ENCODE results near the gene TTLL6.
"Not testable (repeated sequence)": the region's sequence is repeated elsewhere in the genome, so short reads cannot be mapped to it uniquely, and the experiment has no call there.

Gene TTLL6

DNA sequence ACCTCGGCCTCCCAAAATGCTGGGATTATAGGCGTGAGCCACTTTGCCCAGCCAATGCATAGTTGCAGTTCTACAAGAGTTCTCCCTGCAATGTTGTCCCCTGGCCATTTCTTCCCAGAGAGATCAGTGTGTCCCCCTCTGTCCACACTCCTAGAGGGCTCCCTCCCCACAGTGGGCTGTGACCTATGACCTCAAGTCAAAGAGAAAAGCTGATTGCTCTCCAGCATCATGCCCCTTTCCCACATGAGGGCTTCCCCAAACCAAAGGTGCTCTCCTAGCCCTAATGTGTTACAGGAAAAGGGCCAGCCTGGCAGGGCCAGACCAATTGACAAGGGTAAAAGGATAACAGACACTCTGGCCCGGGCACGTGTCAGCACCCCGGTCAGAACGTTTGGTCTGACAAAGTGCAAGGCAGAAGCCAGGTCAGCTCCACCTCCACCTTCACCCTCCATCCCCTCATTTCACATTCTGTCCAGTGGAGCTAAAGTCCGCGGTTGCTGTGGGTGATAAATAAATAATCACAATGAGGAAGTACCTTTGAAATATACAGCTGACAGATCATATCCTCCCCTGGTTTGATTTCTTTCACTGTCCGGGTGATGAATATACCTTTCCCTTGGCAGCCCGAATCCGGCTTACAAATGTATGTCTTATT, 17.8 kb downstream of the TTLL6 start:
- in situ Hi-C loops (cut with MboI; ENCODE audit: low sequenced_read_pairs), result no loop called here
- no peaks in the 10 kb centered on the region for H3K4me1 ChIP-seq
- H3K9me3 ChIP-seq, result no peaks in the 10 kb centered on the region

DNA sequence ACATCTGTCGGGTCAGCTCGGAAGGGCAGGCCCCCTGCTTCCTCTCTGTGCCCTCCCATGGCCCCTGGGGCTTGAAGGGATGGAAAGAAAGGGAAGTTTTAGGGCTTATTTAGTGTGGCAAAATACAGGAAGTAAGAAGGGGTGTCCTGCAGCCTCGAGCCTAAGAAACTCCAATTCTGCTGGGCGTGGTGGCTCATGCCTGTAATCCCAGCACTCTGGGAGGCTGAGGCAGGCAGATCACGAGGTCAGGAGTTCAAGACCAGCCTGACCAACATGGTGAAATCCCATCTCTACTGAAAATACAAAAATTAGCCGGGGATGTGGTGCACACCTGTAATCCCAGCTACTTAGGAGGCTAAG, 20.9 kb downstream of the TTLL6 start:
- DNase-seq (ENCODE audit: low spot score in 2 of 2); H3K4me1 ChIP-seq; H3K27me3 ChIP-seq (ENCODE audit: low read depth); H3K36me3 ChIP-seq (replicated peaks); H3K4me3 ChIP-seq; H3K9me3 ChIP-seq; in situ Hi-C loops (cut with MboI; ENCODE audit: low sequenced_read_pairs): not testable (repeated sequence)

More for the DNA sequence above, 17.8 kb downstream of the TTLL6 start:
- DNase-seq (ENCODE audit: low spot score in 2 of 2), result no peak
- H3K36me3 ChIP-seq (replicated peaks), result no peaks in the 10 kb centered on the region
- H3K27me3 ChIP-seq (ENCODE audit: low read depth), result 0 out of 2 replicates have a peak, but pooled peaks cover 3% of the 10 kb centered on the region
- H3K4me3 ChIP-seq, result no peak overlapping the region

DNA sequence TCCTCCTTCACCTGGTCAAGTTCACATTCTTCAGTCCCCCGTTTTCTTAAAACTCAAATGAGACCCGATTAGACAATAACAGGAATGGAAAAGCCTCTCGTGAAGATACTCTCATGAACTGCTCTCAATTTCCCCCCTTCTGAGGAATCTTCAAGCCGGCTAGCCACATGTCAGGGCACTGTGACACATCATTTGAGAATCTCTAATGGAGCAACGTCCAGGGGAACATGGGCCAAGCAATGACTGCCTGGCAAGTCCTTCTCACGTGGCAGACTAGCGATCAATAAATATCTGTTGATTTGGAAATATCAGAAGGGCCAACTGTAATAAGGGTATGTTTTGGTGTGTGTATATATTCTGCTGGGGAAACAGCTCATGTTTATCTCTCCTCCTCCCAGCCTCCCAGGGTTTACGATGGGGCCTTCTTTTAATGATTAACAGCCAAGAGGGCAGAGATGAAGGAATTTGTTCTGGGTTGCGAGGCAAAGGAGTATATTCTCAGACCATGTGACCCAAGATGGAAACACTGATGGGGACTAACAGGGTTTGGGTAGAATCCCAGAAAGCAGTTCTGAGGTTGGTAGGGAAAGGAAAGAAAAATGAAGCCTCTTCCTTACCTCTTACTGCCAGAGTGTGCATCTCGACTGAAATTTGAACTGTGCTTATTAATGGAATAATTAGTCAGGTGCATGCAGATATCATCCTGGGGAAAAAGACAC, 21.4 kb downstream of the TTLL6 start:
- Histone ChIP-seq H3K4me1 (no peaks in the 10 kb centered on the region), H3K36me3 (replicated peaks) (no peaks in the 10 kb centered on the region), H3K9me3 (no peaks in the 10 kb centered on the region), H3K4me3 (no peak overlapping the region), H3K27me3 (ENCODE audit: low read depth) (0 out of 2 replicates have a peak, but pooled peaks cover 3% of the 10 kb centered on the region)
- no peak for DNase-seq (ENCODE audit: low spot score in 2 of 2)
- in situ Hi-C loops (cut with MboI; ENCODE audit: low sequenced_read_pairs), result no loop called here

DNA sequence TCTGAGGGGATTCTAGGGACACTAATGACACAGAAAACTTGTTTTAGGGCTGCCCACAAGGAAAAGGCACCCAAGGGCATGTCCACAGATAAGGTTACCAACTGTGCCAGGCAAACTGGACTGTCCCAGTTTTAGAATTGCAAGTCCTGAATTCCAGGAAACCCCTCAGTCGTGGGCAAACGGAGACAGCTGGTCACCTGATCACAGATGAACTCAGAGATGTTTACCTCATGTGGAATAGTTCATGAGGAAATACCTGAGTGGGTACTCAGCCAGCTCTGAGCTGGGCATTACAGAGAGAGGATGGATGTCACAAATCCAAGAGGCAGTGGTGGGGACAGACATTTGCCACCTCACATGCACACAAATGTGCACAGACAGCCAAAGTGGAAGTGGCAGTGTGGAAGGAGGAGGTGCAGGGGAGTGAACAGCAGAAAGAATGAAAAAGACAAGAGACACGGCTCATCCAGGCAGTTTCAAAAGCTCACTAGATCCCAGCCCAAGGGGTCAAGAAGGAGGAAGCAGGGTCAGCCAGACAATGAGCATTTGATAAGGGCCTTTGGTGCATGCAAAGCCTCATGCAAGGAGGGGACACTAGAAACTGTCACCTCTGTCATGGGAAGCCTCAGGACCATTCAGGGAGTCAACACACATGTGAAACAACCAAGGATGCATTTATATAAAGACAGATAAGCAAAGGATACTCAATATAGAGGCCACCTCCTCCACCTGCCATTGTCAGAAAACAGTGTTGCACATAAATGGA, 24.8 kb downstream of the TTLL6 start:
- Histone ChIP-seq H3K4me3 (no peak overlapping the region), H3K9me3 (no peaks in the 10 kb centered on the region), H3K4me1 (no peaks in the 10 kb centered on the region), H3K36me3 (replicated peaks) (no peaks in the 10 kb centered on the region), H3K27me3 (ENCODE audit: low read depth) (no peaks in the 10 kb centered on the region)
- no peak for DNase-seq (ENCODE audit: low spot score in 2 of 2)
- in situ Hi-C loops (cut with MboI; ENCODE audit: low sequenced_read_pairs), result loop anchor here (5.0 kb wide), 1 partner anchor 115 kb away; no protein-coding TSS in a partner anchor

DNA sequence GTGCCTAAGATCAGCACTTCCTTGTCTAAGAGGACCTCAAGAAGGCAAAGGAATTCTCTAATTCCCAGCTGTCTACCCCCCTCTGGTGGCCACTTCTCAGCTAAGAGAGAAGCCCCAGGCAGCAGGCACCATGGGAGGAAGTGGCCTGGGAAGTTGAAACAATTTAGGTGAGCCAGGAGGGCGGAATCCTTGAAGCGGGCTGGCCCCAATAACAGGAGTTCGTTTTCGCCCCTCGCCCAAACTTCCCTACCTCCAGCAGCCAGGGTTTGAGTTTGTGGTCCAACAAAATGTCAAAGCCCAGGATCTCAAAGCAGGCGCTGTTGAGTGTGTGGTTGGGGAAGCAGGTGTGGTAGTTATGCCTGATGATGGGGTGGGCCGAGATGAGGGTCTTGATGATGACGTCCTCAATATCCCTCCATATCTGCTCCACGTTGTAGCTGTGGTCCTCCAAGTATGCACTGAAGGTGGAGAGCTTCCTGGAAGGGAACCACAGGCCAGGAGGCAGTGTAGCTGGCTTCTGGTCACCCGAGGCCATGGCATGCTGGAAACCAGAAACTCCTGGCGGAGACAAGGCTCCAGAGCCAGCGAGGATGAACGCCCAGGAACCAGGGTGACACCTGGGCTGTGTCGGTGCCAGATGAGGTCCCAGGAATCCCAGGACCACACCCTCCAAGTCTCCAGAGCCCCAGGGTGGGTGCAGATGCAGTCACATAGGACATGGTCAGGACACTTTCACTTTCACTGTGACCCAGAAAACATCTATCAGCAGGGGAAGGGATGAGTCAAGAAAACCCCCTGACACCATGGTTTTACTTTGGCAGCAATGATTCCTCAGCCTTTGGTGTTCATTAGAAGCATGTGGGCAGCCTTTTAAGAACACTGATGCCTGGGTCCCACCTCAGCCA, 25.6 kb downstream of the TTLL6 start:
- H3K4me3 ChIP-seq, result no peak overlapping the region
- no peaks in the 10 kb centered on the region for H3K36me3 ChIP-seq (replicated peaks)
- DNase-seq (ENCODE audit: low spot score in 2 of 2), result peak; percentile 79 to 91
- no peaks in the 10 kb centered on the region for H3K27me3 ChIP-seq (ENCODE audit: low read depth)
- no peaks in the 10 kb centered on the region for H3K4me1 ChIP-seq
- no peaks in the 10 kb centered on the region for H3K9me3 ChIP-seq
- in situ Hi-C loops (cut with MboI; ENCODE audit: low sequenced_read_pairs), result loop anchor here (5.0 kb wide), 1 partner anchor 114 kb away; no protein-coding TSS in a partner anchor

DNA sequence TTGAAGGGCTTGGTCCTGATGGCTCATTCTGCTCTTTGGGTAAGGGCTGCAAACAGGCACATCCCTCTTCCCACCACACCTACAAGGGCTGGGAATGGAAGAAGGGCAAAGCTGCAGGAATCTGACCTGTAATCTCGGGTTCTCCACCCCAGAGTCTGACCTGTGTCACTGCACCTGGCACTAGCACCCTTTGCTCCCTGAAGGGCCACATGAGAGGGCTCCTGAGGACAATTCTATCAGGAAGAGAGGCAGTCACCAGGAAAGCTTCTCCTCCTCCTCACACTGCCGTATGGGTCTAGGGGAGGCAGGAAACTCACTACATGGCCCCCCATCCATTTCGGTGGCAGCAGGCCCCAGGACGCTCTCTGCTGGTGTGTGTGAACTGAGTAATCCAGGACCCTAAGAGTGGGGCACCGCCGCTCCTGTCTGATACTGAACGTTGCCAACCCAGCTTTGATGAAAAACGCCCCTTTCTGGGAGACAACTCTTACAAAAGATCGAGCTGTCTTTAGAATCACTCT, 26.4 kb downstream of the TTLL6 start:
- Histone ChIP-seq H3K36me3 (replicated peaks) (no peaks in the 10 kb centered on the region), H3K9me3 (no peaks in the 10 kb centered on the region), H3K27me3 (ENCODE audit: low read depth) (no peaks in the 10 kb centered on the region), H3K4me3 (no peak overlapping the region), H3K4me1 (no peaks in the 10 kb centered on the region)
- in situ Hi-C loops (cut with MboI; ENCODE audit: low sequenced_read_pairs), result loop anchor here (5.0 kb wide), 1 partner anchor 113 kb away; no protein-coding TSS in a partner anchor
- DNase-seq (ENCODE audit: low spot score in 2 of 2), result no peak

DNA sequence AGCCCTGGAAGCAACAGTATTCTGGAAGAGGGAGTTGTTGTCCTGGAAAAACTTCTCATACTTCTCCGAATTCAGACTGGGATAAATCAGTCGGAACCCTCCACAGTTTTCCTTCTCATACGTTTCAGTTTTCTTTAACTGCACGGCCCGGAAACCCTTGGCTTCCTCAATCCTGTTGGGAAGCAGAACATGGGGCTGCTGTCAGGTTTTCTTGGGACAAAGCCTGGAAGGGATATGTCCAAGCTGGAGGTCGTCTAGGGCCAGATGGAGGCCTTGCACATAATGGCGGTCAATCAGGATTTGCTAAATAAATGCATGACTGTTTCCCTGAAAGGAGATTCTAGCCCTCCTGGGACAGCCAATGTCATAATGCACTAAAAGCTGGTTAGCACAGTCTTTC, 29.2 kb downstream of the TTLL6 start:
- Histone ChIP-seq H3K4me3 (no peak overlapping the region), H3K36me3 (replicated peaks) (no peaks in the 10 kb centered on the region), H3K9me3 (no peaks in the 10 kb centered on the region), H3K4me1 (no peaks in the 10 kb centered on the region), H3K27me3 (ENCODE audit: low read depth) (no peaks in the 10 kb centered on the region)
- DNase-seq (ENCODE audit: low spot score in 2 of 2), result no peak
- in situ Hi-C loops (cut with MboI; ENCODE audit: low sequenced_read_pairs), result loop anchor here (5.0 kb wide), 1 partner anchor 61 kb away; the partner anchor contains the start of gene HOXB13

DNA sequence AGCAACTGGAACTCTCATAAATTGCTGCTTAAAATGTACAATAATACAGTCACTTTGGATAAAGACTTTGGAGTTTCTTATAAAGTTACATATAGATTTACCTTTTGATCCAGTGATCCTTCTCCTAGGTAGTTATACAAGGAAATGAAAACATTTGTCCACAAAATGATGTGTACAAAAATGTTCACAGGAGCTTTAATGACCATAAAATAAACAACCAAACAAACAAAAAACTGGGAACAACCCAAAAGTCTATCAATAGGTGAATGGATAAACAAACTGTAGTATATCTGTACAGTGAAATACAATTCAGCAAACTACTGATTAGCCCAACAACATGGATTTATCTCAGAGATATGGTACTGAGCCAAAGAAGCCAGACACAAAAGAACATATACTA, 37.6 kb downstream of the TTLL6 start:
- in situ Hi-C loops (cut with MboI; ENCODE audit: low sequenced_read_pairs), result no loop called here
- peaks cover 5% of the 10 kb centered on the region; the same call in 1 of the 2 replicates for H3K9me3 ChIP-seq
- H3K4me1 ChIP-seq, result no peaks in the 10 kb centered on the region
- no peaks in the 10 kb centered on the region for H3K36me3 ChIP-seq (replicated peaks)
- no peak overlapping the region for H3K4me3 ChIP-seq
- H3K27me3 ChIP-seq (ENCODE audit: low read depth), result 0 out of 2 replicates have a peak, but pooled peaks cover 4% of the 10 kb centered on the region
- no peak for DNase-seq (ENCODE audit: low spot score in 2 of 2)

DNA sequence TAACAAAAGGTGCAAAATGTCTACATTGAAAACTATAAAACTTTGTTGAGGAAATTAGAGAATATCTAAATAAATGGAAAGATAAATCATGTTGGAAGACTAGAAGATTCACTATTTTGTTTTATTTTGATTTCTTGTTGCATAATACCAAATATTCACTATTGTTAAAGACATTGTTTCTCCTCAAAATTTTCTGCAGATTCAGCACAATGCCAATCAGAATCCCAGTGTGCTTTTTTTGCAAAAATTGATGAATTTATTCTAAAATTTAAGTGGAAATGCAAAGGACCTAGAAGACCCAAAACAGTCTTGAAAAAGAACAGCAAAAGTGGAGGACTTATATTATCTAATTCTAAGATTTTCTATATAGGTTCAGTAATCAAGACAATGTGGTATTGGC, 40.4 kb downstream of the TTLL6 start:
- Histone ChIP-seq H3K36me3 (replicated peaks) (no peaks in the 10 kb centered on the region), H3K9me3 (peaks cover 5% of the 10 kb centered on the region; the same call in 1 of the 2 replicates), H3K4me3 (no peak overlapping the region), H3K27me3 (ENCODE audit: low read depth) (0 out of 2 replicates have a peak, but pooled peaks cover 4% of the 10 kb centered on the region), H3K4me1 (no peaks in the 10 kb centered on the region)
- no peak for DNase-seq (ENCODE audit: low spot score in 2 of 2)
- in situ Hi-C loops (cut with MboI; ENCODE audit: low sequenced_read_pairs), result no loop called here

DNA sequence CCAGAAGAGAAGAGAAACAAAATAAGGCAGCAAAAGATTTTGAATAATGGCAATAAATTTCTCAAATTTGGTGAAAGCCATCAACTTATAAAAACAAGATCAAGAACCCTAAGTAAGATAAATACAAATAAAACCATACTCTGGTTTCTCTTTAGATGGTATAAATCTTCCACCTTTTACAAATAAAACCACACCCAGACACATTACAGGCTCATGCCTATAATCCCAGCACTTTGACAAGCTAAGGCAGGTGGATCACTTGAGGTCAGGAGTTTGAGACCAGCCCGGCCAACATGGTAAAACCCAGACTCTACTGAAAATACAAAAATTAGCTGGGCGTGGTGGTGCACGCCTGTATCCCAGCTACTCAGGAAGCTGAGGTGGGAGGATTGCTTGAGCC, 43.8 kb downstream of the TTLL6 start:
- no peaks in the 10 kb centered on the region for H3K27me3 ChIP-seq (ENCODE audit: low read depth)
- no peaks in the 10 kb centered on the region for H3K4me1 ChIP-seq
- in situ Hi-C loops (cut with MboI; ENCODE audit: low sequenced_read_pairs), result no loop called here

DNA sequence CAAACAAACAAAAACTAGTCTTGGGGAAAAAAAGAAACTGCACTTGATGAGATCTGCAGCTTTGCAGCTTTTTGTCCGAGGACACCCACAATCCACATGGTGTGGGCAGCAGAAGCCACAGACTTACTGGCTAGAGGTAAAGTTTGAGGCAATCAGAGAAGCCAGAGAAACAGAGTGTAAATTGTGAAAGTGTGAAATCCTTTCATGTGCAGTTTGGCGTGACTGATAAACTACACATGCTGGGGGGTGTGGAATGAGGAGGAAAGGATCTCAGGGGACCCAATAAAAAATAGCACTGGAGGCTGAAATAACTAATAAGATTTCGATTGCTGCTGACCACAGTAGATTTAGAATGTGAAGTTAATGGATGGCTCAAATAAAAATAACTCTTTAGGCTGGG, 46.1 kb downstream of the TTLL6 start:
- Histone ChIP-seq H3K4me1 (no peaks in the 10 kb centered on the region), H3K4me3 (no peak overlapping the region)

More for the DNA sequence above, 43.8 kb downstream of the TTLL6 start:
- H3K9me3 ChIP-seq, result no peaks in the 10 kb centered on the region
- no peak for DNase-seq (ENCODE audit: low spot score in 2 of 2)
- no peaks in the 10 kb centered on the region for H3K36me3 ChIP-seq (replicated peaks)
- H3K4me3 ChIP-seq, result no peak overlapping the region

DNA sequence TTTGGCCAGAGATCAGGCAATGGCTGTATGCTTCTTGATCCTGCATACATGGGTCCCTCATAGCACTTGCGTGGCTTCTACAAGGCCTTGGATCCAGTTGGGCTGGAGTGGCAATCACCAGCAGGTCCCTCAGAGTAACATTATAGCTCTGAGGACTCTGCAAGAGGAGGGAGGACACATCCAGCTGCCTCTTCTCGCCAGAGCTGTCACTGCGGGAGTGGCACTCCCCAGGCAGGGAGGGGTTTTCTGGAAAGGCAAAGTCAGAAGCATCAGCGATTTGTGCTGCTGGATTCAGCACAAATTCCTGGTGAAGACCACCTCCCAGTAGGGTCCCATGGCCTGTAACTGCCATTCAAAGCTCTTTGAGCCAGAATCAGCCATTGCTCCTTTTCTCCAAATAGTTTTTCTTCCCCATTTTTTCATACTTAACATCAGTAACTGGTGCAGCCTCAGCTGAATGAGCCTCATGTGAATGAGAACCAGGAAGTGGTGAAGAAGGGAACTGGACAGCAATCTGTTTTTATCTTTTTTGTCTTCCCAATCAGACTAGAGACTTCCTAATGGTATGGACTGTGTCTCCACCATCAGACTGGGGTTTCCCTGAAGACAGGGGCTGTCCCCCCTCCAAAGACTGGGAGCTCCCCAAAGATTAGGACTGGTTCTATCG, 47.9 kb downstream of the TTLL6 start:
- Histone ChIP-seq H3K4me1 (no peaks in the 10 kb centered on the region), H3K9me3 (no peaks in the 10 kb centered on the region), H3K36me3 (replicated peaks) (no peaks in the 10 kb centered on the region), H3K27me3 (ENCODE audit: low read depth) (peaks cover 3% of the 10 kb centered on the region), H3K4me3 (no peak overlapping the region)
- in situ Hi-C loops (cut with MboI; ENCODE audit: low sequenced_read_pairs), result no loop called here
- no peak for DNase-seq (ENCODE audit: low spot score in 2 of 2)

More for the DNA sequence above, 46.1 kb downstream of the TTLL6 start:
- H3K36me3 ChIP-seq (replicated peaks), result no peaks in the 10 kb centered on the region
- DNase-seq (ENCODE audit: low spot score in 2 of 2), result no peak
- in situ Hi-C loops (cut with MboI; ENCODE audit: low sequenced_read_pairs), result no loop called here
- no peaks in the 10 kb centered on the region for H3K27me3 ChIP-seq (ENCODE audit: low read depth)
- H3K9me3 ChIP-seq, result no peaks in the 10 kb centered on the region

Measured in HAP-1 (cell line).